GM19438 (cell line): ENCODE data around the gene PPP6R2.
"Not testable (repeated sequence)": the region's sequence is repeated elsewhere in the genome, so short reads cannot be mapped to it uniquely, and the experiment has no call there.

ENCODE experiments used
- ATAC-seq: cut with Tn5 transposase; IDR thresholded peaks from one replicate; pipeline ENCODE4 v1.9.1; 2021; ENCODE audit warnings: low read depth; ENCODE audit not compliant: unreplicated experiment

The PPP6R2 gene

GRCh38 chr22:50315289-50316113 is 27.6 kb upstream of the PPP6R2 start:
- ATAC-seq = peak; percentile 5

- no peak for ATAC-seq
Observed at GRCh38 chr22:50316114-50317065, 26.7 kb upstream of the PPP6R2 start.

- ATAC-seq = no peak
Observed at GRCh38 chr22:50317178-50317577, 25.9 kb upstream of the PPP6R2 start.

- ATAC-seq = no peak
Observed at GRCh38 chr22:50317674-50318073, 25.5 kb upstream of the PPP6R2 start.

- ATAC-seq = no peak
Observed at GRCh38 chr22:50318356-50318697, 24.8 kb upstream of the PPP6R2 start.

DNA sequence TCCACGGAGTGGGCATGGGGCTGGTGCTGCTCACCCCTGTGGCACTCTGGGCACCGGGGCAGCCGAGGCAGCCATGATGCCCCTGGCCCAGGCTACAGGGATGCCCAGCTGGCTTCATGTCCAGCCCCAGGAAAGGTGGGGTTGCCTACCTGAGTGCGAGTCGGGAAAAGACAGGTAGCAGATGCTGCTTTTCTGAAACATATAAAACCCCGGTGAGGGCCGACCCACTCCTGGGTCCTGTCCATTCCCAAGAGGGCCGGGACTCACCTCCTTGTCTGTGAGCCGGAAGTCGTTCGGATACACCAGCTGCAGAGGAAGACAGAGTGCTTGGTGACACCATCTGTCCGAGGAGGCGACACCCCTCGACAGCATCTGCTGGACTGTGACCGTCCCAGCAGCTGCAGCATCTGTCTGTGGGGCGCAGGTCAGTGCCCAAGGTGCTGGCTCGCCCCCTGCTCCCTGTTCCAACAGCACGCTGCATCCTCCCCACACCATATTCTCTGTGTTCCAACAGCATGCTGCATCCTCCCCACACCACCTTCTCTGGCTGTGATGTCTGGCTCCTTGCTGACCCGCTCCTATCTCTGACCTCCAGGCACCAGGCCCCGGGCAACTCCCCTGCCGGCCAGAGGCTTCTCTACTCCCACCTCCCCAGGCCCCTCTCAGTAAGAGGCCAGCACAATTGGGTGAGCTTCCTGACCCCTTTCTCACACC is 24.3 kb upstream of the PPP6R2 start:
- ATAC-seq = no peak

DNA sequence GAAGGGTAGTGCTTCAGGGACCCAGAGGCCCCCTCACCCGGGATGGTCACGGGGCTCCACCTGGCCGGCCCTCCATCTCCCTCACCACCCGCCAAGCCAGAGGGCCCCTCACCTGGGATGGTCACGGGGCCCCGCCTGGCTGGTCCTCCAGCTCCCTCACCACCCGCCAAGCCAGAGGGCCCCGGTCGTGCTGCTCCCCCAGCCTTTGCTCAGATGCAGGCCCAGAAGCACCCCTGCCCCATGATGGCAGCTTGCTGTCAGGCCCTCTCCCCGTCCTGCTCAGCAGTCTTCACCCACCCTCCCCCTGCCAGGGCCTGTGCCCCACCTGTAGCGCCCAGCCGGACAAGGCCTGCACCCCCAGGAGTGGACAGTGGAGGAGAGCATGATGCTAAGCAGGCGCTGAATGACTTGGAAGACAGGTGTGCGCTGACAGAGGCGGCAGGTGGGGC is 23.6 kb upstream of the PPP6R2 start:
- no peak for ATAC-seq

GRCh38 chr22:50320116-50320515 is 23.0 kb upstream of the PPP6R2 start:
- no peak for ATAC-seq

DNA sequence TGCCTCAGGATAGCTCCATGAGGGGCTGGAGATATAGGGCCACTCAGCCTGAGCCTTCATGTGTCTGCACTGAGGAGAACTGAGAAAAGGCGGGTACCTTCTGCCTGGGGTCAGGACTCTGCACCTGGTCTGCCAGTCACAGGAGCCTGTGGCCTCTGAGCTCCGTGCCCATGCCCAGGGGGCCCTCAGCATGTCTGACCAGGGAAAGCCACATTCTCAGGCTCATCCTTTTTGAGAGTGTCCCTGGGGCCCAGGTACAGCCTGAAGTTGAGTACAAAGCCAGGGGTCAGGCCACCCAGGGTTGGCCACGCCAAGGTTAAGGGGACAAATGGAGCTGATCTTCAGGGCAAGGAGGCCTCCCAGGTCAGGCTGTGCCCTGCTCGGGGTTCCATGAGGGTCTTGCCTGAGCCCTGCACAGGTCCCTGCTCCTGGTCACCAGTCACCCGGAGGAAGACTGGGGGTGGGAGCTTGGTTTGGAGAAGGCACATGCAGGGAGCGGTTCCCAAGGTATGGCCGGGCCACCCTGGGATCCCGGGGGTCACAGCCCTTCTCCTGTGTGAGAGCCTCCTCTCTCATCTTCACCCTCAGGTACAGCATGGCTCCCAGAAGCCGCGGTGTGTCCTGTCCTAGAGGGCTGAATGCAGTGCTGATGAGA is 22.3 kb upstream of the PPP6R2 start:
- no peak for ATAC-seq

DNA sequence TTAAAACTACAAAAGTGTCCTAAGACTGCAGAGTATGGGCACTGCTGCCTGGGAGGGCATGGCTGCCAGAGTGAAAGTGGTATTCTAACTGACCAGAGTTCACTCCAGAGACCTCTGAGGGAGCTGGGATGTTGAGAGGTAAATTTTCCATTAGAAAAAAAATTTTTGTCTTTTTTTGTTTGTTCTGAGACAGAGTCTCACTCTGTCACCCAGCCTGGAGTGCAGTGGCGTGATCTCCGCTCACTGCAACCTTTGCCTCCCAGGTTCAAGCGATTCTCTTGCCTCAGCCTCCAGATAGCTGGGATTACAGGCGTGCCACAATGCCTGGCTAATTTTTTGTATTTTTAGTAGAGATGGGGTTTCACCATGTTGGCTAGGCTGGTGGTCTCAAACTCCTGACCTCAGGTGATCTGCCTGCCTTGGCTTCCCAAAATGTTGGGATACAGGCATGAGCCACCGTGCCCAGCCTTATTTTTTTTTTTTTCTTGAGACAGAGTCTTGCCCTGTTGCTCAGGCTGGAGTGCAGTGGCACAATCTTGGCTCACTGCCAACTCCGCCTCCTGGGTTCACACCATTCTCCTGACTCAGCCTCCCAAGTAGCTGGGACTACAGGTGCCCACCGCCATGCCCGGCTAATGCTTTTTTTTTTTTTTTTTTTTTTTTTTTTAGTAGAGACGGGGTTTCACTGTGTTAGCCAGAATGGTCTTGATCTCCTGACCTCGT is 20.6 kb upstream of the PPP6R2 start:
- ATAC-seq = not testable (repeated sequence)

DNA sequence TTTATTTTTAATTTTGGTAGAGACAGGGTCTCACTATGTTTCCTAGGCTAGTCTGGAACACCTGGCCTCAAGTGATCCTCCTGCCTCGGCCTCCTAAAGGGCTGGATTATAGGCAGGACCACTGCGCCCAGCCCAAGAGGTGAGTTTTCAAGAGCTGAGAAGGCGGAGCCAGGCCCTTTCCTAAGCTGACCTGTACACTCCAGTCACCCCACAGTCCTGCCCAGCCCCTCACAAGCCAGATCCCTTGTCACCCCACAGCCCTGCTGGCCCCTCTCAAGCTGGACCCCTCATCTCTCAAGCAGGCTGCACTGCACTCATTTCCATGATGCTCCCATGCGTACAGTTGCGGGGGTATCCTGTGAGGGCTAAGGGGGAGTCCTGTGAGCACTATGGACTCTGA is 19.2 kb upstream of the PPP6R2 start:
- no peak for ATAC-seq

DNA sequence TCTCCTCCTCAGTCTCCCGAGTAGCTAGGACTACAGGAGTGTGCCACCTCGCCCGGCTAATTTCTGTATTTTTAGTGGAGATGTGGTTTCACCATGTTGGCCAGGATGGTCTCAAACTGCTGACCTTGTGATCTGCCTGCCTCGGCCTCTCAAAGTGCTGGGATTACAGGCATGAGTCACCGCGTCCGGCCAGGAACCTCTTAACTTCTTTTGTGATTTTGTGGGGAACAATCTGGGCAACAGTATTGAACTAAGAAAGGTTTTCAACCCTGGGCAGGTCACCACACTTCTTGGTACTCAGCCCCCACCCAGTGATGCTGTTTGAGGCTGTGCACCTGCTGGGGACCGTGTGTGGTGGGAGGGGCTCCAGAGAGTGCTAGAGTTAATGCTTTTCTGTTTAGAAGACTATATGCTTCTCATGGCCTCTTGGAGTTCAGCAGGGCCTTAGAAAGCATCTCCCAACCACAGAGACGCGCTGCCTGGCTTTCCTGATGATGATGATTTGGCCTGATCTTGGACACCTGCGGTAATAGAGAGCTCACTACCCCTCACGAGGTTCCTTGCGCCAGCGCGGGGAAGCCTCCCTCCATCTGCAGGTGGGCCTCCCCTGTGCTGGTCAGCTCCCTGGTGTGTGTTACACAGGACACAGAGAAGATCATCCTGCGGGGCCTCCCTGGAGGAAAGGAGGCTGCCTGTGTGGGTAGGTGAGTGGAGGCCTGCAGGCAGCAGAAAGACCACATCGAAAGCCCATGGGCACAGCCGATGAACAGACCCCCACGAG is 17.5 kb upstream of the PPP6R2 start:
- ATAC-seq = no peak

DNA sequence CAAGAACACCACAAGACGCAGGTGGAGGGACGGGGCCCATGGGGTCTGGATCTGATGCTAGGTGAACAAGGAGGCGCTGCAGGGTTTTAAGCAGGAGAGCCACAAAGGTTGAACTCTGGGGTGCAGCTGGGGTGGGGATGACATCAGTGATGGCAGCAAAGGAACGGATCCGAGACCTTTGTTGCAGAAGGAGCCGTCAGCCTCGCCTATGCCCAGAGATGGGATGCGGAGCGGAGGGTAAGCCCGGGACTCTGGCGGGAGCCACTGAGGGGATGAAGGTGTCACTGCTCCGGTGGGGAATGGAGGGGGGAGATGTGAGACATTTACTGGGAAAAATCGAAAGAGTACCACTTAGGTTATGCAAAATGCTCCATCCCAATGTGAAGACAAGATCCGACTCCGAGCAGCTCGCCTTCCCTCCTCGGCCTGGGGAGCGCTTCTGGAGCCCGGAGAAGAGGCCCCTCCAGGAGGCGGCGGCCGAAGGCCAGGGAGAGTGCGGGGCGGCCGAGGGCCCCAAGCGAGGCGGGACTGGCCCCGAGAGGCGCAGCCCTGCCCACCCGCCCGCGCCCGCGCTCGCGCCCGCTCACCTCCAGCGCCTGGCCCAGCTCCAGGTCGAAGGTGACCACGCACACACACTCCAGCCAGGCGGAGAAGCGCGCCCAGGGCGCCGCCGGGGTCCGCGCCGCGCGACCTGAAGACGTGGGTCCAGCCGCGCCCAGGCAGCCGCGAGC is 16.7 kb upstream of the PPP6R2 start:
- ATAC-seq = no peak

DNA sequence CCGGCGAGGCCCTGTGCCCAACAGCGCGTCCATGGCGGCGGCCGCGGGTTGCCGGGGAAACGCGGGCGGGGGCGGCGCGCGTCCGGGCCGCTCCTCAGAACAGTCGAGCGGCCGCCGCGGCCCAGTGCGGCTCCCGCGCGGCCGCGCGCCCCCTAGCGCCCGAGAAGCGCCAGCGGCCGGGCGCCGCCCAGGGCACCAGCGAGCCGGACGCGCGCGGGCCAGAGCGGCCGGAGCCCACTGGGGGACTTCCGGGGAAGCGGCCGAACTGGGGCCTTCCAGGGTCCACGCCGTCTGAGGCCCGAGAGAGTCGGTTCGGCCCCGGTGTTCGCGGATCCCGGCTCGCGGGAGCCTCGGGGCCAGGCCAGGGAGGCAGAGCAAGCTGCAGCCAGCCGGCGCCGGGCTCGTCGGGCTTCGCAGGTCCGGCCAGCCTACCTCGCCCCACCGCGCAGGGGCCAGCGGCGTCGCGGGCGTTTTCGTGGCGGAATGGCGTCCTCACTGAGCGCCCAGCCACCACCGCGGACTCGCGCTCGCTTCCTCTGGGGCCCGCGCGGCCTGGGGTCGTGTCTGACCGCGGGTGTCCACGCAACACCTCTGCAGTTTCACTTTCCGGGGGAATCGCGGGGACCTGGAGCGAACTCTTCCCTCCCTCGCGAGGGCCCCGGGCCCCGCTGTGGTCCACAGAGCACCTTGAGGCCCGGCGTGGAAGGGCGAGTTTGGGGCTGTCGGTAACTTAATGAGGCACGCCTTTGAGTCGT is 16.0 kb upstream of the PPP6R2 start, which contains the start of gene DENND6B:
TSS of gene DENND6B (minus strand) at position 57 of the 755 bp plus-strand sequence. CDS start at position 33, 24 bp downstream.
- peak; percentile 65 for ATAC-seq

DNA sequence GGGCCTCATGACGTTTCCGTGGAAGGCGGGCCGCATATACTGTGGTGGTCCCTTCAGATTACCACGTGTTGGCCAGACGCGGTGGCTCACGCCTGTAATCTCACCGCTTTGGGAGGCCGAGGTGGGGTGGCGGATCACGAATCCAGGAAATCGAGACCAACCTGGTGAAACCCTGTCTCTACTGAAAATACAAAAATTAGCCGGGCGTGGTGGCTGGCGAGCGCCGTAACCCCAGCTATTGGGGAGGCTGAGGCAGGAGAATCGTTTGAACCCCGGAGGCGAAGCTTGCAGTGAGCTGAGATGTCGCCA is 15.5 kb upstream of the PPP6R2 start:
- ATAC-seq = no peak

- ATAC-seq = no peak
Observed at GRCh38 chr22:50329236-50329635, 13.9 kb upstream of the PPP6R2 start.

GRCh38 chr22:50334433-50334832 is 8.7 kb upstream of the PPP6R2 start:
- not testable (repeated sequence) for ATAC-seq
